ENCODE results near the gene TBCD.

The TBCD gene

GRCh38 chr17:82901856-82902255 lies 150.0 kb downstream of the TBCD start:
- Histone ChIP-seq H3K9me3 (ENCODE audit: insufficient read depth, low read length) (no peaks in the 10 kb centered on the region), H3K9ac (ENCODE audit: low read length) (no peak overlapping the region), H3K79me2 (ENCODE audit: insufficient read depth, low read length) (no peaks in the 10 kb centered on the region), H3K4me2 (ENCODE audit: low read depth, low read length, poor library complexity, severe bottlenecking) (no peak overlapping the region), H3F3A (ENCODE audit: insufficient read depth) (no peaks in the 10 kb centered on the region), H2AFZ (ENCODE audit: low read depth, low read length, severe bottlenecking) (no peak overlapping the region), H3K36me3 (ENCODE audit: low read length) (no peaks in the 10 kb centered on the region), H4K20me1 (ENCODE audit: low read depth, low read length) (no peaks in the 10 kb centered on the region), H3K27ac (ENCODE audit: low read depth, low read length) (no peak overlapping the region), H3K9me2 (replicated peaks; ENCODE audit: insufficient read depth, low read length) (no peaks in the 10 kb centered on the region), H3K27me3 (ENCODE audit: low read length) (no peaks in the 10 kb centered on the region), H3K4me3 (ENCODE audit: insufficient read depth, low read length, poor library complexity, severe bottlenecking) (no peak overlapping the region)
- TF ChIP-seq EZH2phosphoT487 (conservative IDR thresholded peaks at IDR 0.05; ENCODE audit: low read length) (no peak), CTCF (IDR thresholded peaks at IDR 0.05; ENCODE audit: insufficient read depth, low read length, poor library complexity, severe bottlenecking) (no peak)

- Histone ChIP-seq H3K4me2 (ENCODE audit: low read depth, low read length, poor library complexity, severe bottlenecking) (no peak overlapping the region), H3F3A (ENCODE audit: insufficient read depth) (no peaks in the 10 kb centered on the region), H3K36me3 (ENCODE audit: low read length) (no peaks in the 10 kb centered on the region), H3K27ac (ENCODE audit: low read depth, low read length) (no peak overlapping the region), H3K9ac (ENCODE audit: low read length) (no peak overlapping the region), H3K27me3 (ENCODE audit: low read length) (no peaks in the 10 kb centered on the region), H4K20me1 (ENCODE audit: low read depth, low read length) (no peaks in the 10 kb centered on the region), H3K79me2 (ENCODE audit: insufficient read depth, low read length) (no peaks in the 10 kb centered on the region), H3K4me3 (ENCODE audit: insufficient read depth, low read length, poor library complexity, severe bottlenecking) (no peak overlapping the region), H3K9me3 (ENCODE audit: insufficient read depth, low read length) (no peaks in the 10 kb centered on the region), H2AFZ (ENCODE audit: low read depth, low read length, severe bottlenecking) (no peak overlapping the region), H3K9me2 (replicated peaks; ENCODE audit: insufficient read depth, low read length) (no peaks in the 10 kb centered on the region)
- TF ChIP-seq CTCF (IDR thresholded peaks at IDR 0.05; ENCODE audit: insufficient read depth, low read length, poor library complexity, severe bottlenecking) (no peak), EZH2phosphoT487 (conservative IDR thresholded peaks at IDR 0.05; ENCODE audit: low read length) (no peak)
These were observed 151.4 kb downstream of the TBCD start for GRCh38 chr17:82902972-82903874.

- Histone ChIP-seq H3K79me2 (ENCODE audit: insufficient read depth, low read length) (no peaks in the 10 kb centered on the region), H3K9me2 (replicated peaks; ENCODE audit: insufficient read depth, low read length) (no peaks in the 10 kb centered on the region), H3K27me3 (ENCODE audit: low read length) (no peaks in the 10 kb centered on the region), H3F3A (ENCODE audit: insufficient read depth) (no peaks in the 10 kb centered on the region), H3K4me3 (ENCODE audit: insufficient read depth, low read length, poor library complexity, severe bottlenecking) (no peak overlapping the region), H3K9ac (ENCODE audit: low read length) (no peak overlapping the region), H2AFZ (ENCODE audit: low read depth, low read length, severe bottlenecking) (no peak overlapping the region), H3K36me3 (ENCODE audit: low read length) (no peaks in the 10 kb centered on the region), H3K4me2 (ENCODE audit: low read depth, low read length, poor library complexity, severe bottlenecking) (no peak overlapping the region), H4K20me1 (ENCODE audit: low read depth, low read length) (no peaks in the 10 kb centered on the region), H3K27ac (ENCODE audit: low read depth, low read length) (no peak overlapping the region), H3K9me3 (ENCODE audit: insufficient read depth, low read length) (no peaks in the 10 kb centered on the region)
- TF ChIP-seq CTCF (IDR thresholded peaks at IDR 0.05; ENCODE audit: insufficient read depth, low read length, poor library complexity, severe bottlenecking) (no peak), EZH2phosphoT487 (conservative IDR thresholded peaks at IDR 0.05; ENCODE audit: low read length) (no peak)
These were observed 153.3 kb downstream of the TBCD start for GRCh38 chr17:82905130-82905529.
